ENCODE results near the gene MIX23. TPM values are rescaled to one million over a fixed set of nuclear protein-coding genes. Genes with fewer than 3 reads are reported as not detected.

MIX23 gene
- total RNA-seq, 1 experiment from 2014 or later: 80.6 TPM

DNA sequence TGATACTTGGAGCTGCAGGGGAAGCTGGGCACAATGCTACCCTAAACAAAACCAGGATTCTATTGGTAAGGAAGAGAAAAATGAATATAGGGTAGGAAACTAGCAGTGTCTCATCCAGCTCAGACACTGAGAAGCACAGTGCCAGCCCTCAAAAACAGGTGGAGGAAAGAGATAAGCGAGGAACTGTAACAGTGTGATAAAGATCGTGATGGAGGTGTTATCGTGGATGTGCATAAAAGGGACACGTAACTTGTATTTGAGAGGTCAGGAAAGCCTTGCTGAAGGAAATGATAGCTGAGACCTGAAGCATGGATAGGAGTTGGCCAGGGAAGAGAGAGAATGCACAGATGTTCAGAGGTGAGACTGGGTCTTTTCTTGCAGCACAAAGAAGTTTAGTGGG lies 27.4 kb downstream of the MIX23 start:
- Histone ChIP-seq H3K4ac (ENCODE audit: low read depth, low read length) (no peak overlapping the region), H4K91ac (ENCODE audit: insufficient read length, low read depth, low read length) (no peak overlapping the region), H3K27me3 (ENCODE audit: insufficient read depth, low read length) (no peaks in the 10 kb centered on the region), H3K27ac (ENCODE audit: insufficient read length, low read depth, low read length) (no peak overlapping the region), H4K5ac (ENCODE audit: insufficient read length, low read depth, low read length) (no peak overlapping the region), H2BK12ac (ENCODE audit: insufficient read length, low read depth, low read length) (no peak overlapping the region), H3K4me1 (ENCODE audit: insufficient read depth, low read length) (no peaks in the 10 kb centered on the region), H3K23ac (ENCODE audit: insufficient read length, low read depth, low read length) (no peak overlapping the region), H4K20me1 (ENCODE audit: control insufficient read depth, insufficient read depth, insufficient read length) (no peaks in the 10 kb centered on the region), H3K79me2 (ENCODE audit: insufficient read depth, low read length) (no peaks in the 10 kb centered on the region), H2BK20ac (ENCODE audit: low read depth, low read length, poor library complexity, severe bottlenecking) (no peak overlapping the region), H2BK120ac (ENCODE audit: low read depth, low read length, poor library complexity, severe bottlenecking) (no peak overlapping the region), H2AFZ (ENCODE audit: low read length) (no peak overlapping the region), H3K18ac (ENCODE audit: insufficient read length, low read depth, low read length) (no peak overlapping the region), H2BK15ac (ENCODE audit: low read depth, low read length) (no peak overlapping the region), H2BK5ac (ENCODE audit: insufficient read length, low read length) (no peak overlapping the region), H3K14ac (ENCODE audit: insufficient read depth, low read length) (no peak overlapping the region), H4K8ac (replicated peaks; ENCODE audit: insufficient read length, low read depth, low read length) (no peak overlapping the region), H2AK5ac (ENCODE audit: insufficient read length, low read length) (no peak overlapping the region), H3K79me1 (ENCODE audit: insufficient read depth, low read depth, low read length, poor library complexity, severe bottlenecking) (no peaks in the 10 kb centered on the region), H3T11ph (ENCODE audit: low read length) (no peak overlapping the region), H3K56ac (ENCODE audit: insufficient read length, low read depth, low read length) (no peak overlapping the region), H3K4me2 (ENCODE audit: insufficient read depth, insufficient read length, low read length) (no peak overlapping the region), H3K9me3 (ENCODE audit: control insufficient read depth, low read depth, low read length) (no peaks in the 10 kb centered on the region), H3K23me2 (ENCODE audit: insufficient read length, low read depth, low read length, poor library complexity, severe bottlenecking) (no peaks in the 10 kb centered on the region), H3K9ac (ENCODE audit: extremely low read depth, insufficient read length, low read length) (no peak overlapping the region)
- TF ChIP-seq, protein P1, sequence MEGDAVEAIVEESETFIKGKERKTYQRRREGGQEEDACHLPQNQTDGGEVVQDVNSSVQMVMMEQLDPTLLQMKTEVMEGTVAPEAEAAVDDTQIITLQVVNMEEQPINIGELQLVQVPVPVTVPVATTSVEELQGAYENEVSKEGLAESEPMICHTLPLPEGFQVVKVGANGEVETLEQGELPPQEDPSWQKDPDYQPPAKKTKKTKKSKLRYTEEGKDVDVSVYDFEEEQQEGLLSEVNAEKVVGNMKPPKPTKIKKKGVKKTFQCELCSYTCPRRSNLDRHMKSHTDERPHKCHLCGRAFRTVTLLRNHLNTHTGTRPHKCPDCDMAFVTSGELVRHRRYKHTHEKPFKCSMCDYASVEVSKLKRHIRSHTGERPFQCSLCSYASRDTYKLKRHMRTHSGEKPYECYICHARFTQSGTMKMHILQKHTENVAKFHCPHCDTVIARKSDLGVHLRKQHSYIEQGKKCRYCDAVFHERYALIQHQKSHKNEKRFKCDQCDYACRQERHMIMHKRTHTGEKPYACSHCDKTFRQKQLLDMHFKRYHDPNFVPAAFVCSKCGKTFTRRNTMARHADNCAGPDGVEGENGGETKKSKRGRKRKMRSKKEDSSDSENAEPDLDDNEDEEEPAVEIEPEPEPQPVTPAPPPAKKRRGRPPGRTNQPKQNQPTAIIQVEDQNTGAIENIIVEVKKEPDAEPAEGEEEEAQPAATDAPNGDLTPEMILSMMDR (conservative IDR thresholded peaks at IDR 0.05): no peak
- no peaks in the 10 kb centered on the region for H3K4me1 Mint-ChIP-seq
- DNase-seq: no peak
- H3K9me3 Mint-ChIP-seq: no peaks in the 10 kb centered on the region
- H3K36me3 Mint-ChIP-seq (ENCODE audit: insufficient read depth in 1 of 3, low read depth in 3 of 3): peaks cover 1 to 15% (median 9%) of the 10 kb centered on the region in 3 experiments; a peak in 4 of 7 replicates
- no peaks in the 10 kb centered on the region for H3K27me3 Mint-ChIP-seq (ENCODE audit: low read depth)
- WGBS (ENCODE audit: extremely low coverage, insufficient read length, low lambda C conversion rate): 95% methylated on average over 4 of the region's 4 CpGs
- no peak overlapping the region for H3K4me3 Mint-ChIP-seq
- H3K27ac Mint-ChIP-seq: peak overlapping the region in 1 of 3 experiments; percentile 6; a peak in 1 of 7 replicates
